ENCODE measurements around the gene POLR2J. TPM values are rescaled to one million over a fixed set of nuclear protein-coding genes. Genes with fewer than 3 reads are reported as not detected.

POLR2J gene
- total RNA-seq, 3 donors from 2014 or later: 14.3 to 24.2 (median 22.3) TPM

DNA sequence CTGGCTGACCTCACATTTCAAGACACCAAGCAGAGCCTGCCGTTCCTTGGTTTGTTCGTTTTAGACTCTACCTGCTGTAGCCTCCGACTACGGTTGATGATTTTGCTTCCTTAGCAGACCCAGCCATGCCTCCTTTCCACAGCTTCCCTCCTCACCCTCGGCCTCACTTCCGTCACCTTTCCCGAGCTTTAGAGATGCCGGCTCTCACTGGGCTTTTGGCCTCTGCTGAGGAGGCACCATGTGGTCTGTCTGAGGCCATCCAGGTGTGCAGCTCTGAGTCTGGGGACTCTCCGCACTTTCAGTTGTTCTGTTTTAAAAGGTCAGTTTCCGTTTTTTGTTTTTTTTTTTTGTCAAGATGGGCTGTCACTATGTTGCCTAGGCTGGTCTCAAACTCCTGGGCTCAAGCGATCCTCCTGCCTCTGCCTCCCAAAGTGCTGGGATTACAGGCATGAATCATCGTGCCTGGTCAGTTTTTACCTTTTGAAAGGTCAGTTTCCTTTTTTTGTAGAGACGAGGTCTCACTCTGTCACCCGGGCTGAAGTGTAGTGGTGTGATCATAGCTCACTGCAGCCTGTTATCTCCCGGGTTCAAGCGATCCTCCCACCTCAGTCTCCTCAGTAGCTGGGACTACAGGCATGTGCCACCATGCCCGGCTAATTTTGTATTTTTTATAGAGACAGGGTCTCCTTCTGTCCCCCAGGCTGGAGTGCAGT is 33.6 kb downstream of the POLR2J start:
- no peak for TF ChIP-seq POLR2AphosphoS5 (IDR thresholded peaks at IDR 0.05)
- no peak overlapping the region for H3K4me3 ChIP-seq
- no peaks in the 10 kb centered on the region for H3K36me3 ChIP-seq
- intact Hi-C loops (cut with DNase I; ENCODE audit: low total_unique reads): no loop called here
- no peaks in the 10 kb centered on the region for H3K4me1 ChIP-seq
- H3K27ac ChIP-seq: no peak overlapping the region
- DNase-seq (ENCODE audit: low spot score in 2 of 2): no peak
- no peaks in the 10 kb centered on the region for H3K9me3 ChIP-seq
- H3K27me3 ChIP-seq: no peaks in the 10 kb centered on the region

DNA sequence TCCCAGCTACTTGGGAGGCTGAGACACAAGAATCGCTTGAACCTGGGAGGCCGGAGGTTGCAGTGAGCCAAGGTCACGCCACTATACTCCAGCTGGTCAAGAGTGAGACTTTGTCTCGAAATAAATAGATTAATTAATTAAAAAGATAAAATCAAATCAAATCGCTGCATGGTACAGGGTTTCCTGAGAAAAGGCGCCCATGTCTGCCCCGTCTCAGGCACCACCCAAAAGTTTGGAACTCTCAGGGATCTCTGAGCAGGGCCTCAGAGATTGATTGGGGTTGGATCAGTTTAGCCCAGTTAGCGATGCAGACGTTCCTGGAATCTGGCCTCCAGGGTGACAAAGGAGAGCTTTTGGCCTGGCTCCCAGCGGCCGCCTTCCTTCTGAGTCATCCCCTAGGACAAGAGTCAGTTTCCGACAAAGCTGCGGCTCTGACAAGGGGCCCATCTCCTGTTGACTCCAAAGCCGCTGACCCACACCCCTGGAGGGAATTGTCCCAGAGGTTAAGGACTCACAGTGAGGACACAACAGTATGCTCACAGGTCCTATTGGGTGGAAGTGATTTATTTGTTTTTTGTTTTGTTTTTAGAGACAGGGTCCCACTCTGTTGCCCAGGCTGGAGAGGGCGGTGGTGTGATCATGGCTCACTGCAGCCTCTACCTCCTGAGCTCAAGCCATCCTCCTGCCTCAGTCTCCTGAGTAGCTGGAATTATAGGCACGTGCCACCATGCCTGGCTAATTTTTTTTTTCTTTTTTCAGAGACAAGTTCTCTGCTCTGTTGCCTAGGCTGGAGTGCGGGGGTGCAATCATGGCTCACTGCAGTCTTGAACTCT is 38.5 kb downstream of the POLR2J start:
- peaks cover 0 to 3% of the 10 kb centered on the region in 2 donors for H3K4me1 ChIP-seq
- no peak for TF ChIP-seq POLR2AphosphoS5 (IDR thresholded peaks at IDR 0.05)
- TF ChIP-seq POLR2A (IDR thresholded peaks at IDR 0.05): no peak
- TF ChIP-seq, protein P1, sequence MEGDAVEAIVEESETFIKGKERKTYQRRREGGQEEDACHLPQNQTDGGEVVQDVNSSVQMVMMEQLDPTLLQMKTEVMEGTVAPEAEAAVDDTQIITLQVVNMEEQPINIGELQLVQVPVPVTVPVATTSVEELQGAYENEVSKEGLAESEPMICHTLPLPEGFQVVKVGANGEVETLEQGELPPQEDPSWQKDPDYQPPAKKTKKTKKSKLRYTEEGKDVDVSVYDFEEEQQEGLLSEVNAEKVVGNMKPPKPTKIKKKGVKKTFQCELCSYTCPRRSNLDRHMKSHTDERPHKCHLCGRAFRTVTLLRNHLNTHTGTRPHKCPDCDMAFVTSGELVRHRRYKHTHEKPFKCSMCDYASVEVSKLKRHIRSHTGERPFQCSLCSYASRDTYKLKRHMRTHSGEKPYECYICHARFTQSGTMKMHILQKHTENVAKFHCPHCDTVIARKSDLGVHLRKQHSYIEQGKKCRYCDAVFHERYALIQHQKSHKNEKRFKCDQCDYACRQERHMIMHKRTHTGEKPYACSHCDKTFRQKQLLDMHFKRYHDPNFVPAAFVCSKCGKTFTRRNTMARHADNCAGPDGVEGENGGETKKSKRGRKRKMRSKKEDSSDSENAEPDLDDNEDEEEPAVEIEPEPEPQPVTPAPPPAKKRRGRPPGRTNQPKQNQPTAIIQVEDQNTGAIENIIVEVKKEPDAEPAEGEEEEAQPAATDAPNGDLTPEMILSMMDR (IDR thresholded peaks at IDR 0.05): no peak
- H3K27ac ChIP-seq: peak overlapping the region; percentile 45 to 72
- H3K4me3 ChIP-seq: no peak overlapping the region
- DNase-seq (ENCODE audit: low spot score in 2 of 2): peak; percentile 72 to 85
- no peaks in the 10 kb centered on the region for H3K9me3 ChIP-seq
- H3K27me3 ChIP-seq: no peaks in the 10 kb centered on the region
- intact Hi-C loops (cut with DNase I; ENCODE audit: low total_unique reads): no loop called here
- H3K36me3 ChIP-seq: no peaks in the 10 kb centered on the region

DNA sequence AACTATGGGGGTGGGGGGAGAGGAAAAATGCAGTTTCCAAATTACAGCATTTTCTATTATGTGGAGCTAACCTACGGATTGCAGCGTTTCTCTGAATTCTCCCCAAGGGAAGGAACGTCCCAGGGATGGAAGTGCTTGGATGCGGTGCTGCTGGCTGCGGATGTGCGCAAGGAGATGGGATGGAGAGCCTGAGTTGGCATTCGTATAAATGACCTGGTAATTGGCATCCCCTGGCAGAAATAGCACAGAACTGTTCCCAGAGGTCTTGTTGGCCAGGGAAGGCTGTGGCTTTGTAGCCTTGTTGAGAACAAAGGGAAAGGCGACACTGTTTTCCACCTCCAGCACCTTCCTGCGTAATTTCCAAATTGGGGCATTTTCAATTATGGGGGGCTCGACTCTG is 42.6 kb downstream of the POLR2J start:
- no peak for DNase-seq (ENCODE audit: low spot score in 2 of 2)
- H3K4me1 ChIP-seq: peaks cover 0 to 3% of the 10 kb centered on the region in 2 donors
- H3K9me3 ChIP-seq: no peaks in the 10 kb centered on the region
- no peak overlapping the region for H3K27ac ChIP-seq
- no peaks in the 10 kb centered on the region for H3K27me3 ChIP-seq
- TF ChIP-seq POLR2A (IDR thresholded peaks at IDR 0.05): no peak
- no peak for TF ChIP-seq POLR2AphosphoS5 (IDR thresholded peaks at IDR 0.05)
- TF ChIP-seq, protein P1 (IDR thresholded peaks at IDR 0.05): no peak
- intact Hi-C loops (cut with DNase I; ENCODE audit: low total_unique reads): no loop called here
- H3K4me3 ChIP-seq: no peak overlapping the region
- no peaks in the 10 kb centered on the region for H3K36me3 ChIP-seq

DNA sequence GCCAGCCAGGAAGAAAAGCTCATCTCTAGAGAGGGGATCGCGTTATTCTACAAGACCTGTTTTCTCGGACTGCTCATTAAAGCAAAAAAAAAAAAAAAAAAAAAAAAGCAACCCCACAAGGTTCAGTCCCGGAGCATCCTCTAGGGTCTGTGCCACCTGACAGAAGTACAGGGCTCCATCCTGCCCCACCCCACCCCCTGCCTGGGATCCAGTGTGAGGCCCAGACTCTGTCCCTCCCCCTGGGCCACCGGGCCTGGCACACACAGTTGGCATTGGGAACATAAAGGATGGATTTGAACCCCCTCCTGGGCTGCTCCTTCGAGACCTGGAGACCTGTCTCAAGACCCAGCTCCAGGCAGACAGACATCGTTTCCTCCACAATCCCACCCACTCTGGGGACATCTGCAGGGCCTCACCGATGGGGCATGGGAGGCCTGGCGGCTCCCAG is 44.7 kb downstream of the POLR2J start:
- H3K27me3 ChIP-seq: no peaks in the 10 kb centered on the region
- peak overlapping the region; percentile 83 to 98 (median 86) for H3K4me3 ChIP-seq
- no peaks in the 10 kb centered on the region for H3K36me3 ChIP-seq
- H3K27ac ChIP-seq: peak overlapping the region; percentile 2 to 84
- no peak for DNase-seq (ENCODE audit: low spot score in 2 of 2)
- no peaks in the 10 kb centered on the region for H3K4me1 ChIP-seq
- intact Hi-C loops (cut with DNase I; ENCODE audit: low total_unique reads): no loop called here
- no peak for TF ChIP-seq POLR2A (IDR thresholded peaks at IDR 0.05)
- no peaks in the 10 kb centered on the region for H3K9me3 ChIP-seq

DNA sequence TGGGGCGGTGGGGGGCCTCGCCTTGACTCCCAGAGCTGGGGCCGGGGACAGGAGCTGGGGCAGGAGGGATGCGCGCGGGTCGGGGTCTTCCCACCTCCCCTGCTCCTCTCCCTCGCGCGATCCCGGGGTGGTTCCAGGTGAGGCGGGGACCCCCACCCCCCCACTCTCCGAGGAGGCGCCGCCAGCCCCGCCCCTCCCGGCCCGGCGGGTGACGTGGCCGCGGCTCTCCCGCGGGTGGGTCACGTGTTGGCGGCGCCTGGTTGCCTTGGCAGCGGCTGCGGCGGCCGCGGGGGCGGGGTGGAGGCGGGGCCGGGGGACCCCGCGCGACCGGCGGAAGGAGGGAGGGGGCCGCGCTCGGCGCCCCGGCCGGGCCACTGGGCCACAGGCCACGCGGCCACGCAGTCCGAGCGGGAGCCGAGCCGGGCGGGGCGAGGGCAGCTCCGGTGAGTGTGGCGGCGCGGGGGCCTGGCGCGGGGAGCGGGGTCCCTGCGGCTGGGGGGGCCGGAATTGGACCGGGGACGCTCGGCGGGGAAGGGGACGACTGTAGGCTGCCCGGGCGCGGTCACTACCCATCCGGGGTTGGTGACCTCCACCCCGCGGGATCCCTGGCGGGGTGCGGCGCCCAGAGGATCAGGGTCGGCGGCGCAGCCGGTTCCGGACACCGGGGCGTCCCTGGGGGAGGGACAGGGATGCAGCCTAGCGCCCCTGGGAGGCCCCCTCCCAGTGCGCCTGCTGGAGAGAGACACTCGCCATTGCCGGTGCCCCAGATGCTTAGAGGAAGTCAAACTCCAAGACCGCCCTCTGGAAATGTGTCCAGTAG is 45.3 kb downstream of the POLR2J start, which contains the start of gene ORAI2:
ORAI2 (plus strand) TSS at position 357 of the 820 bp plus-strand sequence. CDS start 5,382 bp downstream, outside the sequence.
- TF ChIP-seq POLR2AphosphoS5 (IDR thresholded peaks at IDR 0.05) (no peak), POLR2A (IDR thresholded peaks at IDR 0.05) (no peak)
- TF ChIP-seq, protein P1 (IDR thresholded peaks at IDR 0.05): no peak
- intact Hi-C loops (cut with DNase I; ENCODE audit: low total_unique reads): no loop called here
- H3K36me3 ChIP-seq: no peaks in the 10 kb centered on the region
- peak within 1 kb of the TSS; percentile 84 to 86 for H3K27ac ChIP-seq
- H3K4me1 ChIP-seq: no peaks in the 10 kb centered on the region
- H3K9me3 ChIP-seq: no peaks in the 10 kb centered on the region
- H3K4me3 ChIP-seq: peak within 1 kb of the TSS; percentile 83 to 98 (median 86)
- peak; percentile 58 to 65 for DNase-seq (ENCODE audit: low spot score in 2 of 2)
- no peaks in the 10 kb centered on the region for H3K27me3 ChIP-seq
